GM12875 (cell line): ENCODE data around the gene KRTAP10-3.
"Not testable (repeated sequence)": the region's sequence is repeated elsewhere in the genome, so short reads cannot be mapped to it uniquely, and the experiment has no call there.

Experiments
- H3K4me3 ChIP-seq: one replicate; pipeline ENCODE4 v1.5.1; 2011; ENCODE audit warnings: low read depth, low read length, control low read depth
- TF ChIP-seq, protein P1 (sequence below): IDR thresholded peaks from 2 replicates; pipeline ENCODE4 v1.5.1; 2011; ENCODE audit warnings: low read depth, mild to moderate bottlenecking, control low read depth, inconsistent platforms, low read length, moderate library complexity, borderline replicate concordance; ENCODE audit not compliant: insufficient read depth

The KRTAP10-3 gene

DNA sequence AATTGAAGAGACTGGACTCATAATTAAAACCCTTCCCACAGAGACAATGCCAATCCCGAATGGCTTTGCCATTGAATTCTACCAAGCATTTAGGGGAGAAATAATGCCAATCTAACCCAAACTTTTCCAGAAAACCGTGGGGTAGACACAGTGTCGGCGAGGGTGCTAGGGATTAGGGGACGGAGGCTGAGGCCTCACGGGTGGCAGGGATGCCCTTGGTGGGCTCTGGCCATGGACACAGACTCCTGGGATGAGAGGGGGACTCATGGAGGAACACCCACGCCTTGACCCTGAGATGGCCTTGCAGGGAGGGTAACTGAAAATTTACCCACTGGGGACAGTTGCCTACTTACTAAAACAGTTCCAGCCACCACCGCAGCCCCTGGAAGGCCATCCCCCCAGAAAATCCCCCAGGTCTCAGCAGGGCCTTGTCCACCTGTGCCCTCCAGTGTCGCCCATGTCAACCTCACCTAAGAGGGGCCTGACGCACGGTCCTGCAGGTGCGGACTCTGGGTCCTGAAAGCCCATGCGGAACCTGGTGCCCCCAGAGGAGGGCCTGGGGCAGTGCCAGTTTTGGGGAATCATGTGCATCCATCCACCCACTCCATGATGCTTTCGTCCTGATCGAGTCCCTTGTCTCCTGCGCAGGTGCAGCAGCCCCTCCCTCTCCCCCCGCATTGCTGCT lies 19.9 kb upstream of the KRTAP10-3 start:
- no peak overlapping the region for H3K4me3 ChIP-seq
- TF ChIP-seq, protein P1, sequence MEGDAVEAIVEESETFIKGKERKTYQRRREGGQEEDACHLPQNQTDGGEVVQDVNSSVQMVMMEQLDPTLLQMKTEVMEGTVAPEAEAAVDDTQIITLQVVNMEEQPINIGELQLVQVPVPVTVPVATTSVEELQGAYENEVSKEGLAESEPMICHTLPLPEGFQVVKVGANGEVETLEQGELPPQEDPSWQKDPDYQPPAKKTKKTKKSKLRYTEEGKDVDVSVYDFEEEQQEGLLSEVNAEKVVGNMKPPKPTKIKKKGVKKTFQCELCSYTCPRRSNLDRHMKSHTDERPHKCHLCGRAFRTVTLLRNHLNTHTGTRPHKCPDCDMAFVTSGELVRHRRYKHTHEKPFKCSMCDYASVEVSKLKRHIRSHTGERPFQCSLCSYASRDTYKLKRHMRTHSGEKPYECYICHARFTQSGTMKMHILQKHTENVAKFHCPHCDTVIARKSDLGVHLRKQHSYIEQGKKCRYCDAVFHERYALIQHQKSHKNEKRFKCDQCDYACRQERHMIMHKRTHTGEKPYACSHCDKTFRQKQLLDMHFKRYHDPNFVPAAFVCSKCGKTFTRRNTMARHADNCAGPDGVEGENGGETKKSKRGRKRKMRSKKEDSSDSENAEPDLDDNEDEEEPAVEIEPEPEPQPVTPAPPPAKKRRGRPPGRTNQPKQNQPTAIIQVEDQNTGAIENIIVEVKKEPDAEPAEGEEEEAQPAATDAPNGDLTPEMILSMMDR, result no peak

GRCh38 chr21:44576025-44576420 lies 17.4 kb upstream of the KRTAP10-3 start:
- no peak overlapping the region for H3K4me3 ChIP-seq
- TF ChIP-seq, protein P1, result no peak

- H3K4me3 ChIP-seq, result no peak overlapping the region
- TF ChIP-seq, protein P1, result no peak
Measured at GRCh38 chr21:44575307-44576024, 16.9 kb upstream of the KRTAP10-3 start.

DNA sequence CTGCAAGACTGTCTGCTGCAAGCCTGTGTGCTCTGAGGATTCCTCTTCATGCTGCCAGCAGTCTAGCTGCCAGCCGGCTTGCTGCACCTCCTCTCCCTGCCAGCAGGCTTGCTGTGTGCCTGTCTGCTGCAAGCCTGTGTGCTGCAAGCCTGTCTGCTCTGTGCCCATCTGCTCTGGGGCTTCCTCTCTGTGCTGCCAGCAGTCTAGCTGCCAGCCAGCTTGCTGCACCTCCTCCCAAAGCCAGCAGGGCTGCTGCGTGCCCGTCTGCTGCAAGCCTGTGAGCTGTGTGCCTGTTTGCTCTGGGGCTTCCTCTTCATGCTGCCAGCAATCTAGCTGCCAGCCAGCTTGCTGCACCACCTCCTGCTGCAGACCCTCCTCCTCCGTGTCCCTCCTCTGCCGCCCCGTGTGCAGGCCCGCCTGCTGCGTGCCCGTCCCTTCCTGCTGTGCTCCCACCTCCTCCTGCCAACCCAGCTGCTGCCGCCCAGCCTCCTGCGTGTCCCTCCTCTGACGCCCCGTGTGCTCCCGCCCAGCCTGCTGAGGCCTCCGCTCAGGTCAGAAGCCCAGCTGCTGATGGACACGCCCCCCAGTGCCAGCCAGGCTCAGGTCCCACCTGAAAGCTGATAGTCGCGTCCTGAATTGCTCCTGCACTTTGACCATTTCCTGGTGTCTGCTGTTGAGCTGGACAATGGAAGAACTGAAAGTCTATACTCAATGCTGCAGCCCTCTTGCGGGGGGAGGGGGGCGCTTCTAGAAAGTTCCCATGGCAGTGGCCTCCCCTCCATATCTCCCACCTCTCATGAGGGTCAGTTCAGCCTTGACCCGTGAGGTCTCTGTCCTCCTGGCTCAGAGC lies 16.1 kb upstream of the KRTAP10-3 start:
- H3K4me3 ChIP-seq, result no peak overlapping the region
- TF ChIP-seq, protein P1, result 0 out of 2 replicates have a peak, but pooled peaks have one; percentile 6

- H3K4me3 ChIP-seq, result not testable (repeated sequence)
Measured at GRCh38 chr21:44573630-44574456, 15.2 kb upstream of the KRTAP10-3 start, which contains the start of gene KRTAP10-4. Gene KRTAP10-4, plus strand, starts transcription at chr21:44573729. Its CDS starts 30 bp downstream, at chr21:44573759.

GRCh38 chr21:44572959-44573583 lies 14.5 kb upstream of the KRTAP10-3 start:
- TF ChIP-seq, protein P1, result no peak
- H3K4me3 ChIP-seq, result no peak overlapping the region
